Activated naive CD4-positive, alpha-beta T cell treated with anti-CD3 and anti-CD28 coated beads, Interleukin-2, amount 50 U/mL, for 16 hours (primary cell): ENCODE results near the gene ATP9B.
"Not testable (repeated sequence)": the region's sequence is repeated elsewhere in the genome, so short reads cannot be mapped to it uniquely, and the experiment has no call there.

Experiments used
- DNase-seq: peaks from one replicate; pipeline ENCODE4 v3.0.0-alpha.2; 2020

Gene ATP9B

DNA sequence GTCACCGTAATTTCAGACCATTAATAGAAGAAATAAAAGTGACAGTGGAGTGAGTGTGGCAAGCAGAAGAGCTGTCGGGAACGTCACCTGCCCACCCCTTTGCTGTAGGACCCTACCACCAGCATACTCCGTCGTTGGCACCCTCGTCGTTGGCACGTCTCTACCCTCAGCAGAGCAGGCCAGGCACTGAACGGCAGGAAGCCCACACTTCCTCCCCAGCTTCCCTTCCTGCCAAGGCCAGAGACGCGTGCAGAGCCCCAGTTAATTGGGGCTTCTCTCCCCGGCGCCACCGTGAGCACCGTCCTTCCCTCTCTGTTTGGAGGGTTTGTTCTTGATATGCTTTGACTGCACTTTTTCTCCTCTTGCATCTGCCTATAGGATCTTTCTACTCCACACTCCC is 299.5 kb downstream of the ATP9B start:
- no peak for DNase-seq

DNA sequence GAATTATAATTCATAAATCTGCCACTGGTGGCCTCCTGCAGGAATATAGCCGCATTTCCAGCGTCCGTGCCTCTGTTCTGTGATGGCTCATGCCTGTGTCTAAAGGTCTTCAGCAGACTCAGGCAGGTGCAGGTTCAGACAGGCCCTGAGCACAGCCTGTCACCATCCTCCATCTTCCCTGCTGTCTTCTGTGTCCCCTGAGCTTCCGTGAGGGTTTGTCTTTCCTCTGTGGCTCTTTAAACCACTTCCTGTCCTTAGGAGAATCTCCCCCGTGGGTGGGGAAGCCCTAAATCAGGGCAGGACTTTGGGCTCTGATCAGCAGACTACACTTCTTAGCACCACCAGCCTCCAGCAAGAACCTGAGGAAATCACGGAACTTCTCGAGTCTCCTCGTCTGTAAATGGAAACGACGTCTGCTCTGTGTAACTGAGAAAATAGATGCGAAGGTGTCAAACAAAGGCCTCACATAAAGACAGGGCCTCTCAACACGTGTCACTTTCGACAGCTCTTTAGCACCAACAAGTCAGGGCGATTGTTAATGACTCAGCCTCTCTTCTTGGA is 302.4 kb downstream of the ATP9B start:
- no peak for DNase-seq

DNA sequence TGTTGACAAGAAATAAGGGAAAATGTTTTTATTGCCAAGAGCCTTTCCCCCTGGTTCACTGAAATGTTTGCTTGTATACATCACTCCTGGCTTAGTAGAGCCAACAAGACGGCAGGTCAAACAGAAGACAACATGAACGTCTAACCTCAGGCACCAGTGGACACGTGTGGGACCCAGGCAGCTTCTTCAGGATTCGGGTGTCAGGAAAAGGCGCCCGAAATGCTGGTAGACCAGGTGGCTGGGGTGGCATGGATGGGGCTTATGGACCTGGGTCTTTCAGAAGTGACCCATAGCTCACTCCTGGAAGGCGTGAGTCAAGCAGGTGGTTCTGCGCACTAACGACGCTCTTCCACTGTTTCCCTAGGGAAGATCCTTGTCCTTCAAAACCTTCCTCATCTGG is 303.3 kb downstream of the ATP9B start:
- DNase-seq: no peak

DNA sequence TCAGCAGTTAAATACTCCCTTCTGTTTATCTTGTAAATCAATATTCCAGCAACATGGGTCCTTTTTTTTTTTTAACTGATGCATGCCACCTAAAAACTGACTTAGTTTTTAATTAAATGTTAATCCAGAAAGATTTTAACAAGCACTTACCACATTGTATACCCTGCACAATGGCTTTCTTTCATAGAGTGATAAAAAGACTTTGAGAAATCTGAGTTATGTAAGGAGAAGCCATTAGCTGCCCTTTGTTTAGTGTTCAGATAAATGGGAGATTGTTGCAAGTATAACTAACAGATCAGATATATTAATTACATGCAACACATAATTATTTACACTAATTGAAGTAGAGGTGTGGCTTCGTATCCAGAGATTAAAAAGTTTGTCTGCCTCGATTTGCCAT is 303.8 kb downstream of the ATP9B start:
- DNase-seq: no peak

DNA sequence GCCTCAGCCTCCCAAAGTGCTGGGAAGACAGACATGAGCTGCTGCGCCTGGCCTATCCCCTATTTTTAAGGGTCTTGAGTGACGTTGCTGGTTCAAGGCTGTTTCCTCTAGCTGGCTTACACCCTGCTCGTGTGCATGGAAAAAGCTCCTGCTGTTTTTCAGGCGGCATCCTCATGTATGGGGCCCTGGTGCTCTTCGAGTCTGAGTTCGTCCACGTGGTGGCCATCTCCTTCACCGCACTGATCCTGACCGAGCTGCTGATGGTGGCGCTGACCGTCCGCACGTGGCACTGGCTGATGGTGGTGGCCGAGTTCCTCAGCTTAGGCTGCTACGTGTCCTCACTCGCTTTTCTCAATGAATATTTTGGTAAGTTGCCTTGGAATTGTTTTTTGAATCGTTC is 304.5 kb downstream of the ATP9B start:
- no peak for DNase-seq

DNA sequence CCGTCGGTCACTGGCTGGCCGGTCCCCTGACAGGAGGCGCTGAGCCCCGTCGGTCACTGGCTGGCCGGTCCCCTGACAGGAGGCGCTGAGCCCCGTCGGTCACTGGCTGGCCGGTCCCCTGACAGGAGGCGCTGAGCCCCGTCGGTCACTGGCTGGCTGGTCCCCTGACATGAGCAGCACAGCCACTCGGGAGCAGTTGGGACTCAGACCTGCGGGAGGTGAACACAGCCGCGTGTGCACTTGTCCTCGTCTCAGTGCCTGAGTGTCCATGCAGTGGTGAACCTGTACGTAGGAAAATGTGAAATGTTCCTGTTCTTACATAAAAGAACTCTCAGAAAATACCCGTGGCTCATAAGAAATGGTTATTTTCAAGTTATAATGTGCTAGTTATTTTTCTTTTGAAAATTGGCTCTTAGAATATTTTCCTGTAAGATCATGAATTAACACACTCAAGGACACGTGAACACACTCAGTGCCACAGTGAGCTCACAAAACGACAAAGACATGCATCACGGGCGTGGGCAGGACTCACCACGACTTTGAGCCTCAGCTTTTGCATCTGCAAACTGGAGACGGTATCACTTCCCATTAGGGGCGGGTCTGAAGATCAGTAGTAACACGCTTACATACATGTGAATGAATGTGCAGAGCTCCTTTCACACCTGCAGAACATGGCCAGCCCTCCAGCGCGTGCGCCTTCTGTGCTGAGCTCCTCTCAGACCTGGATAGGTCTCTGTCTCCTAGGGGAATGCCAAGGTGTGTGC is 305.4 kb downstream of the ATP9B start:
- no peak for DNase-seq

DNA sequence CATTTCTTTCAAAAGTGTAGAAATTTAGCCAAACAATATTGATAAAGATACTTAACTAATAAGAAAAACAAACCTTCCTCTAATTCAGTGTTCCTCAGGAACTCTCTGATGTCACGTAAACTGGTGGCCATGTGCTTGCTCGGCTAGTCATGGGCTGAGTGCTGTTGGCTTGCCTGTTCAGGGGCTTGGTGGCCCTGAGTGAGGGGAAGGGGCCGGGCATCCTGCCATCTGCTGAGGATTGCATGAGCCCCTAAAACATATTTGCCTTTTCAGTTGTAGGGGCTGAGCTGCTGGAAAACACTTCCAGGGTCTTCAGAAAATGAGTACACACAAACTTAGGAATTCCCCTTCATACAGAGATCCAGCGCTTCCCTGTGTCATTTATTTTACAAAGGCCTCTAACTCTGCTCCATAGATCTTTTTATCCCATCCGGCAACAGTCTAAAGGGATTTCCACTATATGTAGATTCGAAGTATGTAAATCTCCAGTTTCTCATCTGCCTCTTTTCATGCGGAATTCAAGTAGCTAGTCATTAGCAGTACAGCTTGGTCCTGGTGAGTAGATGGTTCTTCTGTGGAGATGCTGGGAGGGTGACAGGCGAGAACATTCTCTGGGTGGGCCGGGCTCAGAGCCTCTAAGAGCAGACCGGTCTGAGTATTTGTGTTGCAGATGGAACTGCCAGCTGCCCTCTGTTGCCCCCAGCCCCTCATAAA is 306.4 kb downstream of the ATP9B start:
- no peak for DNase-seq

DNA sequence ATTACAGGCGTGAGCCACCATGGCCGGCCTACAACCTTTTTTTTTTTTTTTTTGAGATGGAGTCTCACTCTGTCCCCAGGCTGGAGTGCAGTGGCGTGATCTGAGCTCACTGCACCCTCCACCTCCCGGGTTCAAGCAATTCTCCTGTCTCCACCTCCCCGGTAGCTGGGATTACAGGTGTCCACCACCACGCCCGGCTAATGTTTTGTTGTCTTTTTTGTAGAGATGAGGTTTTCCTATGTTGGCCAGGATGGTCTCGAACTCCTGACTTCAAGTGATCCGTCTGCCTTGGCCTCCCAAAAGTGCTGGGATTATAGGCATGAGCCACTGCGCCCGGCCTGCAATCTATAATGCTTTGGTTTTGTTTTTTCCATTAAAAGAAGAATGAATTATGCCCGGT is 307.5 kb downstream of the ATP9B start:
- DNase-seq: not testable (repeated sequence)

DNA sequence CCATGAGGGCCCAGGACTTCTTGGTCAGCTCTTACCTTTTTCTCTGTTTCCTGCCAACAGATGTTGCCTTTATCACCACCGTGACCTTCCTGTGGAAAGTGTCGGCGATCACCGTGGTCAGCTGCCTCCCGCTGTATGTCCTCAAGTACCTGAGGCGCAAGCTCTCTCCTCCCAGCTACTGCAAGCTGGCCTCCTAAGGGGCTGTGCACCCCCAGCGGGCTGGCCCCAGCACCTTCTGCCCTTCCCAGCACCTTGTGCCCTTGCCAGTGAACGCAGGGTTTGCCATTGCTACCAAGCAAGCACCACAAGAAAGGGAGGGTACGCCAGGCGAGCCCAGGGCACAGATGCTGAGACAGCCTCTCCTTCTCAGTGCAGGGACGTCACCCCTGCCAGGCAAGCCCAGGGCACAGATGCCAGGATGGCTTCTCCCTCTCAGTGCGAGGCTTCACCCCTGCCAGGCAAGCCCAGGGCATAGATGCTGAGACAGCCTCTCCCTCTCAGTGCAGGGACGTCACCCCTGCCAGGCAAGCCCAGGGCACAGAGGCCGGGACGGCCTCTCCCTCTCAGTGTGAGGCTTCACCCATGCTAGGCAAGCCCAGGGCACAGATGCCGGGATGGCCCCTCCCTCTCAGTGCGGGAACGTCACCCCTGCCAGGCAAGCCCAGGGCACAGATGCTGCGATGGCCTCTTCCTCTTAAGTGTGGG is 308.1 kb downstream of the ATP9B start:
- no peak for DNase-seq

DNA sequence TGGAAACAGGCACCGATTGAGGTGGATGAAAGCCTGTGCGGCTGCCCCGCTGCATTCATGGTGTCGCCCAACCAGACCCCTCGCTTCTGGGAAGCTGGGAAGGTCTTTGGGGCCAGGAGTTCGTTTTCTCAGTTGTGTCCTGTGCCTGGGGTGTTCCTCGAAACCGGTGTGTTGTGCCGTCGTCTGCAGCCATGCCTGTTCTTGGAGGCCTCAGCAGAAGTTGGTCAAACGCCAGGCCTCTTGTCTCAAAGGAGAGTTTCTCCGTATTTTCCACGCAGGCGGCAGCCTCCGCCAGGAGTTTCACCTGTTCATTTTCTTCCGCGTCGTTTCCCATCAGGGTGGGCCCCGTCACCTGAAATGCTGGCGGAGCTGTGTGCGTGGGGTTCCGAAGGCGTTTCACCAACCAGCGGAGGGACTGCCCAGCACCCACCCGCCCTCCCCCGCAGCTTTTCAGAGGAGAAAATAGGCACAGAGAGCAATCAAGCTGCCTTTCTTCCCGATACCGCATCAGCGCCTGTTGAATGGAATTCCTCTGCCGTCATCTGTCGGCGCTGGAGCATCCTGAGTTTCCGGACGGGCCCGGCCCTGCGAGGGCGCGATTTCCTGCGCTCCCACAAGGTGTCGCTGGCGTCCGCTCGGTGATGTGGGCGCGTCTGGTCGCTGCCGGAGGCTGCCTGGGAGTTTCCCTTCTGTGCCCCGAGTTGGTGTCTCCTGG is 309.5 kb downstream of the ATP9B start:
- DNase-seq: peak; percentile 81

DNA sequence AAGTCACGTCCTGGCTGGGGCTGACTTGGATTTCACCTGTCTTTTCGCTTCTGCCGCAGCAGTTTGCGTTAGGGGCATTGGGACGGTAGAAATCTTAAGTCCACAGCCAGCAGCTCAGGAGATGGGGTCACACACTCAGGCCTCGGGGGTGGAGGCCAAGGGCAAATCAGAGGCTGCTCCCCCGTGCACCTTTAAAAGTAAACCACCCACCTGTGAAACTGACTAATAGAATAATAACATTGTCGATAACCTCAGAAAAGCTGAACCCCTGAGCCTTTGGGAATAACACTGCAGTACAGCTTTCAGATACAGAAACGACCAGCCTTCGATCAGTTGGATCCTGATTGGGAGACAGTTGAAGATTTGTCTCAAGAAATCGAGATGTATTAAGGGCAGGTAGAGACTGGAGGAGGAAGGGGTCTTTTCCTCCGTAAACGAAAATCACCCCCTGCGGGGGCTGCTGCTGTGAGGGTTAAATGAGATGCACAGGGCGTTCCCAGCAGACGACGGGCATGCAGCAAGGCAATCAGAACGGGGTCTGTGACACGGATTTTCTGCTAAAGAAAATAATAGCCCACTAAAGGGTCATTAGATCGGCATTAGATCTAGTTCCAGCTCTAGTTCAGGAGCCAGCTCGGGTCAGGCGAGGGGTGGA is 310.2 kb downstream of the ATP9B start:
- no peak for DNase-seq

DNA sequence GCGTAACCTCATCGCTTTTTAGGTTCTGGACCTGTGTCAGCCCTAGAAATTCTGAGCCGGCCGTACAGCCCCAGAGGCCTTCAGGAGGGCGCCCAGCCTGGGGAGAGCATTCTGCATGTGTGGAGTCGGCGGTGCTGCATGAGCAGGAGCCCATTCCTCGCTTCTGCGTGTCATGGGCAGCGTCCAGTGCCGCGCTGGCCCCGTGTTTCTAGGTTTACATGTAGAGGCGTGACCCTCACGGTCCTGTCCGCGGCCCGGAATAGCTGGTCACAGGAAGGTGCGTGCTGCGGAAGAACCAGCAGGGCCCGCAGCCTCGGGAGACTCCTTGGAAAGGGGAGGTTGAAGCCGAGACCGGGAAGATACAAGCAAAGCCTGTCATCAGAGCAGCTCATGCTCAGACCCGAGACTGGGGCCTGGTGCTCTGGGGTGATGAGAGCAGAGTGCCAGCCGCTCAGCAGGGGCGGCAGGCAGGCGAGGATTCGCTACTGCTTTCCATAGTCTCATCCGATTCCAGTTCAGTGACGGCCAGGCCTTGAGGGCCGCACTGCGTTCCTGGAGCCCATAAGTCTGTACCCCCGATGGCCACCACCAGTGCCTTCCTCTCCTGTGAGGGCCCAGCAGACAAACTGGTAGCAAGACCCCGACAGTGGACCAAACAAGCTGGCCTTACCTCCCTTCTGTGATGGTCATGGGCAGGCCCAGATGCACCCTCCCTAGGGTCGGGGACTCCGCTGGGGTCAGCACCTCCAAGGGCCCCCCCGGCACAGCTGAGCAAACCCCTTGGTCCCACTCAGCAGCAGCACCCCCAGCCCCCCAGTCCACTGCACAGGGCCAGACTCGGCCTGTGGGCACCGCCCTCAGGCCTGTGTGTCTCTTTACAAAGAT is 311.0 kb downstream of the ATP9B start:
- no peak for DNase-seq

DNA sequence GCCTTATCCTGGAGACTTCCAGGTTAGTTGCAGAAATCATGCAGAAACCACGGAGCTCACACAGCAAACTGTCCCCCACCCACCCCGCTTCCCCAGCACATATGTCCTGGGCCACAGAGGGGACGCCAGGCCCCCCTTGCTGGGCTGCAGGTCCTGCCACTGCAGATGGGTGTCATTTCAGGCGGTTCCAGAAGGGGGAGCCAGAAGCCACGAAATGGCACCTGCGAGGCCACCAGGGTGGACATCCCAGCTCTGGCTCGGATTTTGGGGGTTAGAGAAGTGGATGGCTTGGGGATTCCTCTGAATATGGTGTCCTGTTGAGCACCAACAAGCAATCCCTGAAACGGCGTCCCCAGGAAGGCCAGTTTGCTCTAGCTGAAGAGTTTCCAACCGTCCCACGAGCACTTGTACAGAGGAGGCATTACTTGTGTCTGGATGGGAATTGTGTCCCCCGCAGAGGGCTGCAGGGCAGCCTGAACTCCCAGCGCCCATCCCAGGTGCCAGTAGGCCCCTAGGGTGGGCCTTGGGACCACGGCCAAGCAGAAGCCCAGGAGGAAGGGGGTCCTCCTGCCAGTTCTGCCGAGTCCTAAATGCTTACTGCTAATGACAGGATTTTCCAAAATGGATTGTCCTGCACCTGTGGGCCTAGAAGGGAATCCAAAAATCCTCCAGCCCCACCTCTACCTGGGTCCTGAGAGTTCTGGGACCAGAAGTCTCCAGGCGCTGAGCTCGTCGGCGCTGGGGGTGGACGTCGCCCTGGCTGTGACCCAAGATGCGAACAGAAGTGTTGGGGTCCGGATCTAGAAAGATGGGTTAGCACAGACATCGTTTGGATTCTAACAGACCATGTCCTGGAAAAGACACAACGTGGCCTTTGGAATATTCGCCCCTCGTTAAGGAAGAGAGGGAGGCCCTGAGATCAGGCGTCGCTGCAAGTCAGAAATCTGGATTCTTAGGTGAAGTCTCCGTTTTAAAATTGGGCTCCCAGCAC is 311.9 kb downstream of the ATP9B start:
- peak; percentile 73 for DNase-seq

DNA sequence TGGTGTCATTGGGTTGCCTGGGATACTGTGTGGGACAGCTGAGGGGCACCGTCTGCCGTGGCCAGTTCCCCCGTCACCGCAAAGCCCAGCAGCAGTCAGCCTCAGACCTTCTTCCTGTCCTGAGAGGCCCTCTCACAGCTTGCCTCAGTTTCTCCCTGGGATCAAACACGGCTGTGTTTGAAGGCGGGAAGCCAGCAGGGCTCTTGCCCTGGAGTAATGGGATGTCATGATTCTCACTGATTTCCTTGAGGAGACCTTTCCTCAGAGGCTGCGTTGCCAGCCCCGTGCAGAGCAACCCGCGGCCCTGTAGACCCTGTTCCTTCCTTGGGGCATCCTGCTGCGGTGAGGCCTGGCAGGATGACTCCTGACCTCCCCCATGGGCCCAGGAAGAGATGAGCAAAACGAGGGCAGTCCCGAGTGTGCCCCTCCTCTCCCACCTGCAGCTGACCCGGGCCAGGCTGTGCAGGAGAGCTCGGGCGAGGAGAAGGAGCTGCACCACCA is 312.7 kb downstream of the ATP9B start:
- DNase-seq: no peak

DNA sequence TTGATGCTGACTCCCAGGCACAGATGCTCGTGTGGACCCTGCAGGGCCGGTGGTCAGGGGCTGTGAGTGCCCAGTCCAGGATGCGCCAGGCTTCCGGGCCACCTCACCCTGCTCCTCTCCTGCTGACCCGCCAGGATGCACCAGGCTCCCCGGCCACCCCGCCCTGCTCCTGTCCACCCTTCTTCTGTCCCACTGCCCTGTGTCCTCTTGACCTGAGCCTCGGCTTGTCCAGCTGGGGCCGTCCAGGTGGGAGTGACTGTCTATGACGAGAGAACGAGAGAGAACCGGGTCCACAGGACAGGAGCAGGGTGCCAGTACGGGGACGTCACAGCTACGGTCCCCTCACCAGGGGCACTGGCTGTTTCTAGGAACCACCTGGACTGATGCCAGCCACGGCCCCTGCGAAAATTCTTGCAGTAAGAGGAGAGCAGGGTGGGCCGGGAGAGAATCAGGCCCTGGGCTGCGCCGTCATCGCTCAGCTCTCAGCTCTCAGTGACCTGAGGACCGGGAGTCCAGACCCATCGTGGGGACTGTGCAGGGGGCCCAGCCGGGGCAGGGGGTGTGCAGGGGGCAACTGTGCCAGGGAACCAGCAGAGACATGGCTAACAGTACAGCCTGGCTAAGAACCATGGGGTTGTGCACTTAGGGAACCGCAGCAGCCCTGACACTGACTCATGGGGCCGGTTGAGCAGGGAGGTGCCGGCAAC is 313.6 kb downstream of the ATP9B start:
- DNase-seq: no peak

DNA sequence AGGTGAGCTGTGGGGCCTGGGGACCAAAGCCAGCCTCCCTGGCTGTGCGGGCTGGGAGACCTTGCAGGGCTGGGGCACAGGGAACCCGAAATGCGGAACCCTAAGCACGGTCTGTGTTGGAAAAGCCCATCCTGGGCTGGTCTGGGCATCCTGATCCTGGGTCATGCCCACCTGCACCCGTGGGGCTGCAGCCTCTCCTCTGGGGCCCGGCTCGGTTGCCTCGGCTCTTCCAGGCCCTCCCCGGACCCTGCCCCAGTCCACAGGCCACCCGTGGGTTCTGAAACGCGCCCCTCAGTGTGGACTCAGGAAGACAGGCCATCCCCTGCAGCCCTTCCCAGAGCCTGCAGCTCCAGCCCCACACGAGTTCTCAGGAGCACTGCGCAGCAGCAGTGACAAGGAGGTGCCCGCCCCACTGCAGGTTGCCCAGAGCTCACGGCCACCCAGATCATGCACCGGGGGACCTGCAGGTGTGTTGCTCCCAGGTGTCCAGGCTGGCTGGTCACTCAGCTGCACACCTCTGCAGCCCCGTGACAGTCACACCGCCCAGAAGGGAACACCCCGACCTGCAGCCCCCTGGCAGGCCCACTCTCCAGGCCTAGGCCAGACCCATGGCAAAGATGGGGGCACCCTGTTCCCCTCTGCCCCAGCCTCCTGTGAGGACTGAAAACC is 314.3 kb downstream of the ATP9B start:
- DNase-seq: no peak

DNA sequence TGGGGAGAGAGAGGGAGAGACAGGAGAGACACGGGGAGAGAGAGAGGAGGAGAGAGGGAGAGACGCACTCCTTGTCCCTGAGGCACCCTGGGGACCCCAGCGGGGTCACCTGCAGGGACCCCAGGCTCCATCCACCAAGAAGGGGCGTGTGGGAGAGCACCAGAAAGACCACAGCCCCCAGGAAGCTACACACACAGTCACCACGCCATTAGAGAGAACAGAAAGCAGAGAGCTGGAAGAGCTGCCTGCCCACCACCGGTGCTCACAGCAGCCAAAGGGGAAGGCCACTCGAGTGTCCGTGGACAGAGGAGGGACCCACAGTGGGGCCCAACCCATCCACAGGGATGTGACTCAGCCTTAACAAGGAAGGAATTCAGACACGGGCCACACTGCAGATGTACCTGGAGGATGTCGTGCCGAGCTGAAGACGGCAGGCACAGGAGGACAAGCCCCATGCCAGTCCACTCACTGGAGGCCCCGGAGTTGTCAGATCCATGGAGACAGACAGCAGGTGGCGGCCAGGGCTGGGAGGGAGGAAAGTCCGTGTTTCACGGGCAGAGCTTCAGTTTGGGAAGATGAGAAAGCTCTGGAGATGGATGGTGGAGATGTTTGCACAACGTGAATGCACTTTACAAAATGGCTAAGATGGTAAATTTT is 315.1 kb downstream of the ATP9B start:
- DNase-seq: no peak

DNA sequence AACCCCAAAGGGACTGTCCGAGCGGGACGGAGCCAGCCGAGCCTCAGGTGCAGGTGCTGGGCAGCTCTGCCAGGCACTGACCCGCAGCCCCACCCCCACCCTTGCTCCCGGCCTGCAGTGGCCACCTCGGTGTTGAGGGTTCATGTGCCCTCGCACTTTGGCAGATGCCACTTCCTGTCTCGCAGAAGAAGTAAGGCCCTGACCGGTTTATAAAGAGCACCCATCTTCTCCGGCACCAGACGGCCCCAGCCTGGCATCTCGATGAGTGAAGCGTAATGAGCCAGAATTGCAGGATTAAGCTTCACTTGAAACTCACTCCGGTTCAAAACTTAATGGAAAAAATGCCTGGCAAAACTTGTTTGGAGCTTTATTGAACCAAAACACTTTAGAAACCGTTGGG is 315.6 kb downstream of the ATP9B start:
- DNase-seq: no peak
